ENCODE measurements around the gene DGKZ.

DGKZ gene

DNA sequence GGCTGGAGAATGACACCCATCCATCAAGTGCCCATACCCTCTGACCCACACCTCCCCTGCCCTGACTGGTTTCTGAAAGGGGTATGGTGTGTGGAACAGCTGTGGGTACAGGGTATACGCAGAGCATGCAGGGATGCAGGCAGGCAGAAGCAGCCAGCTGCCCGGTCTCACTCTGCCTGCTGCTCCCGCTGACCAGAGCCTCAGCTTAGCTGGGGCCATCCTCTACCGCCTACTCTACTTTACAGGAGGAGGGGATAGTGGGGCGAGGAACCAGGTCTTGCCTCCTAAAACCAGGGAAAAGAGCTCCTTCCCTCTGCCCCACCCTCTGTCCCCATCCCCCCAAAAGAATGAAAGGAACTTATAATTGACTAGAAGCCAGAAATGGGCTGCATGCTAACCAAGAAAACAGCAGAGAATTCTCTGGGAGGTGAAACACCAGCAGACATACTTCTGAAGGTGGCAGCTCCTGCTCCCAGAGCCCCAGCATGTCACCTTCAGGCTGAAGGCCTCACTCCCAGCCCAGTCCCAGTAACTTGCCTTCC, 57.3 kb downstream of the DGKZ start:
- H3K9ac ChIP-seq (ENCODE audit: low read length), result no peak overlapping the region
- no peak overlapping the region for H2AFZ ChIP-seq (ENCODE audit: low read length)
- H3F3A ChIP-seq (ENCODE audit: insufficient read depth, low read length), result no peaks in the 10 kb centered on the region
- no peaks in the 10 kb centered on the region for H3K9me3 ChIP-seq (replicated peaks; ENCODE audit: insufficient read depth, low read length)
- DNase-seq, result no peak
- TF ChIP-seq, protein P1, sequence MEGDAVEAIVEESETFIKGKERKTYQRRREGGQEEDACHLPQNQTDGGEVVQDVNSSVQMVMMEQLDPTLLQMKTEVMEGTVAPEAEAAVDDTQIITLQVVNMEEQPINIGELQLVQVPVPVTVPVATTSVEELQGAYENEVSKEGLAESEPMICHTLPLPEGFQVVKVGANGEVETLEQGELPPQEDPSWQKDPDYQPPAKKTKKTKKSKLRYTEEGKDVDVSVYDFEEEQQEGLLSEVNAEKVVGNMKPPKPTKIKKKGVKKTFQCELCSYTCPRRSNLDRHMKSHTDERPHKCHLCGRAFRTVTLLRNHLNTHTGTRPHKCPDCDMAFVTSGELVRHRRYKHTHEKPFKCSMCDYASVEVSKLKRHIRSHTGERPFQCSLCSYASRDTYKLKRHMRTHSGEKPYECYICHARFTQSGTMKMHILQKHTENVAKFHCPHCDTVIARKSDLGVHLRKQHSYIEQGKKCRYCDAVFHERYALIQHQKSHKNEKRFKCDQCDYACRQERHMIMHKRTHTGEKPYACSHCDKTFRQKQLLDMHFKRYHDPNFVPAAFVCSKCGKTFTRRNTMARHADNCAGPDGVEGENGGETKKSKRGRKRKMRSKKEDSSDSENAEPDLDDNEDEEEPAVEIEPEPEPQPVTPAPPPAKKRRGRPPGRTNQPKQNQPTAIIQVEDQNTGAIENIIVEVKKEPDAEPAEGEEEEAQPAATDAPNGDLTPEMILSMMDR (IDR thresholded peaks at IDR 0.05; ENCODE audit: low read length), result no peak
- no peak for TF ChIP-seq EZH2 (optimal IDR thresholded peaks at IDR 0.05; ENCODE audit: low read depth, low read length)
- no peak for TF ChIP-seq EZH2phosphoT487 (IDR thresholded peaks at IDR 0.05; ENCODE audit: low read length)
- 0 out of 2 replicates have a peak, but pooled peaks cover 5% of the 10 kb centered on the region for H3K36me3 ChIP-seq (replicated peaks; ENCODE audit: insufficient read depth, low read length)
- H3K4me1 ChIP-seq (ENCODE audit: low read length), result no peaks in the 10 kb centered on the region
- no peaks in the 10 kb centered on the region for H3K79me2 ChIP-seq (ENCODE audit: low read length)
- no peaks in the 10 kb centered on the region for H3K9me2 ChIP-seq (replicated peaks; ENCODE audit: insufficient read depth, low read length)
- H3K27me3 ChIP-seq (replicated peaks; ENCODE audit: insufficient read depth, low read length), result no peaks in the 10 kb centered on the region
- no peak overlapping the region for H3K4me3 ChIP-seq (ENCODE audit: low read length)
- no peak overlapping the region for H3K4me2 ChIP-seq (ENCODE audit: low read depth, low read length)
- H4K20me1 ChIP-seq (ENCODE audit: insufficient read depth, low read length), result no peaks in the 10 kb centered on the region
- no peak overlapping the region for H3K27ac ChIP-seq (ENCODE audit: low read length)

DNA sequence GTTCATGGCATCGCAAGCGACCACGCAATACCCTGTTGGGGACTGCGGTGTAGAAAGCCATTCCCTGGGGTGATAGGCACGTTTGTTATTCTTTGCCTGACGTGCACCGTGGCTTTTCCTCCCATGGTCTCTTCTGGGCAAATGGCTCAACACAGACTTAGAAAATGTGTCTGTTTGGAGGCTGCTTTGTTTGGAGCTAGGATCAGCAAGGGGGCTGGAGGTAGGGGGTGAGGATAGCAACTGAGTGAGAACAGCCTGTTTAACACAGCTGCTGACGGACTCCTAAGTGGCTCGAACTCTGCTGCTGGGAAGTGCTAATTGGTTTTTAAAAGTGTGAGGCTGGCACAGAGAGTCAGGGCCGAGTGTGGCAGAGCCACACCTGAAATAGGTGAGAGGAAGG, 60.4 kb downstream of the DGKZ start:
- Histone ChIP-seq H3K4me2 (ENCODE audit: low read depth, low read length) (no peak overlapping the region), H3K27me3 (replicated peaks; ENCODE audit: insufficient read depth, low read length) (no peaks in the 10 kb centered on the region), H3K4me1 (ENCODE audit: low read length) (no peaks in the 10 kb centered on the region), H3K4me3 (ENCODE audit: low read length) (no peak overlapping the region), H3K27ac (ENCODE audit: low read length) (no peak overlapping the region), H3F3A (ENCODE audit: insufficient read depth, low read length) (no peaks in the 10 kb centered on the region), H3K9me2 (replicated peaks; ENCODE audit: insufficient read depth, low read length) (no peaks in the 10 kb centered on the region), H3K9ac (ENCODE audit: low read length) (no peak overlapping the region), H2AFZ (ENCODE audit: low read length) (no peak overlapping the region), H3K79me2 (ENCODE audit: low read length) (no peaks in the 10 kb centered on the region), H4K20me1 (ENCODE audit: insufficient read depth, low read length) (no peaks in the 10 kb centered on the region), H3K36me3 (replicated peaks; ENCODE audit: insufficient read depth, low read length) (0 out of 2 replicates have a peak, but pooled peaks cover 5% of the 10 kb centered on the region), H3K9me3 (replicated peaks; ENCODE audit: insufficient read depth, low read length) (no peaks in the 10 kb centered on the region)
- DNase-seq, result no peak
- TF ChIP-seq EZH2 (optimal IDR thresholded peaks at IDR 0.05; ENCODE audit: low read depth, low read length) (no peak), EZH2phosphoT487 (IDR thresholded peaks at IDR 0.05; ENCODE audit: low read length) (no peak)
- TF ChIP-seq, protein P1 (IDR thresholded peaks at IDR 0.05; ENCODE audit: low read length), result no peak

DNA sequence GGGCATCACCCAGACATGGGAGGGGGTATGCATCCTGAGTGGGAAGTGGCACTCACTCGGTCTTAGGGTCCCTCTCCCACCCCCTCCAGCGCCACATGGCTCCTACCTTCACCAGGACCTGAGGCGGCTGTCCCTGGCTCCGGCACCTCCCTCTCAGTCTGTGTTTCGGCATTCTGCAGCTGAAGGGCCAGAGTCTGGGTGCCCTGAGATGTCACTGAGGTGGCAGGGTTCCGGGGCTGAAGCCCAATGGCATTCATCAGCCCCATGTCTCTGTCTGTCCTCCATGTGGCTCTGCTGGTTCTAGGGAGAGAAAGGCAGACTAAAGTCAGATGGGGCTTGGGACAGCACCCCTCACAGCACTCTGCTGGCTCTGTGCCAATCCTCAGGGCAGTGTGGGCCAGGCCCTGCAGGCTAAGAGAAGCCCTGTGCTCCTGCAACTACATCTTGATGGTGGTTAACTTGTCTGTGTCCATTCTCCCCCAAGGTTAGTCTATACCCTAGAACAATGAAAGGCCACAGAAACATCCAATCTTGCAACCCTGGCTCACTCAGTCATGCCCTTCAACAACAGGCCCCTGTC, 61.2 kb downstream of the DGKZ start:
- no peaks in the 10 kb centered on the region for H3F3A ChIP-seq (ENCODE audit: insufficient read depth, low read length)
- H3K27ac ChIP-seq (ENCODE audit: low read length), result no peak overlapping the region
- H3K4me2 ChIP-seq (ENCODE audit: low read depth, low read length), result no peak overlapping the region
- no peaks in the 10 kb centered on the region for H3K27me3 ChIP-seq (replicated peaks; ENCODE audit: insufficient read depth, low read length)
- no peak for DNase-seq
- no peak overlapping the region for H3K4me3 ChIP-seq (ENCODE audit: low read length)
- 0 out of 2 replicates have a peak, but pooled peaks cover 5% of the 10 kb centered on the region for H3K36me3 ChIP-seq (replicated peaks; ENCODE audit: insufficient read depth, low read length)
- no peaks in the 10 kb centered on the region for H3K9me2 ChIP-seq (replicated peaks; ENCODE audit: insufficient read depth, low read length)
- no peaks in the 10 kb centered on the region for H4K20me1 ChIP-seq (ENCODE audit: insufficient read depth, low read length)
- H2AFZ ChIP-seq (ENCODE audit: low read length), result no peak overlapping the region
- TF ChIP-seq, protein P1 (IDR thresholded peaks at IDR 0.05; ENCODE audit: low read length), result no peak
- no peak for TF ChIP-seq EZH2 (optimal IDR thresholded peaks at IDR 0.05; ENCODE audit: low read depth, low read length)
- no peaks in the 10 kb centered on the region for H3K9me3 ChIP-seq (replicated peaks; ENCODE audit: insufficient read depth, low read length)
- H3K9ac ChIP-seq (ENCODE audit: low read length), result no peak overlapping the region
- H3K79me2 ChIP-seq (ENCODE audit: low read length), result no peaks in the 10 kb centered on the region
- no peaks in the 10 kb centered on the region for H3K4me1 ChIP-seq (ENCODE audit: low read length)
